ENCODE results near the gene LRRC51.

The LRRC51 gene

DNA sequence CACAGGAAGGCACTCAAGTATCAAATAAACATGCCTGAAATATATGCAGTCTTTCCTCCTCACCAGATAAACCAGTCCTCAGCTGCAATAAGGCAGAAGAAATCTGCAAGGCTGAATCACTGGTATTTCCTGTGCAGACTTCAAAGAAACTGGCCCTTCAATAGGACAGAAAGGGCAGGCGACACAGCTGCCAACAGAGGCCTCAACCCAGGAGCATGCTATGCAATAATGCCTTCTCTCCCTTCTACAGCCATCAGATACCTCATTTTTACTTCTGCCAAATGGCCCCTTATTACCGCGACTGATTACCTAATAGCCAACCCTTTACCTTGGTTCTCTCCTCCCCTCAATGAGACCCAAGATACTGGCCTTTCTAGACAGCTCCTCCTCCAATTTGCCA is 8.3 kb upstream of the LRRC51 start:
- peak overlapping the region; percentile 6; the same call in 1 of the 2 replicates for H3K27ac ChIP-seq
- TF ChIP-seq CTCF (conservative IDR thresholded peaks at IDR 0.05) (no peak), ZFX (IDR thresholded peaks at IDR 0.05) (no peak)

DNA sequence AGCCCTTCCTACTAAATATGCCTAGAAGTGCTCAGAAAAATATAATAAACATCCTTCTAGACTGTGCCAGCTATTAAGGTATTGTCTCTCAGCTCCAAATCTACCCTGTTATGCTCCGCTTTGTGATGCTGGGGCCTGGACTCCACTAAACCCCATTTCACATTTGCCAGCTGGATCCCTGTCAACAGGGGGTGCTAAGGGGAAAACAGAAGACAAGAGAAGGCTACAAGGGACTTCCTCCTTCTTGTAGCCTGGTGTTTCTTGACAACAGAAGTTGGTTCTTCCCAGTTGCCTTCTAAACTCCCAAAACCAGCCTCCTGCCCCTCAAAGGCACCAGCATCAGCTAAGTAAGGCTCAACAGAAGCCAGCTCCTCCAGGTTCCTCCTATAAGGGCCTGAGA is 5.5 kb upstream of the LRRC51 start:
- TF ChIP-seq ZFX (IDR thresholded peaks at IDR 0.05): no peak
- TF ChIP-seq CTCF (conservative IDR thresholded peaks at IDR 0.05): no peak
- no peak overlapping the region for H3K27ac ChIP-seq

DNA sequence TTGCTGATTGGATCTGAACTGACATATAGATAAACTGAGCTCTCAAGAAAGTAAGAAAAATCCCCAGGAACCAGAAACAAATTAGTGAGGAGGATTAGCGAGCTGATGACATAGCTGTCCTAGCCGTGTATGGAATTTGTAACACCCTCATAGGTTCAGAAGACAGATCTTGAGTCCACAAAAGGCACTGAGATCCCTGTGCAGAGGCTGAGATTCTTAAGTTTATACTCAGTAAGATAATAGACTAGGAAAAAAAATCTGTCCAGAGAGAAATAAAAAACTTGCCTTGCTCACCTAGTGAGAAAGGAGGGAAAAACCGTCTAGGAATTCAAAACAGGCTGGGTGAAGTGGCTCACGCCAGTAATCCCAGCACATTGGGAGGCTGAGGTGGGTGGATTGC is 4.9 kb upstream of the LRRC51 start:
- no peak overlapping the region for H3K27ac ChIP-seq
- TF ChIP-seq ZFX (IDR thresholded peaks at IDR 0.05) (no peak), CTCF (conservative IDR thresholded peaks at IDR 0.05) (no peak)

DNA sequence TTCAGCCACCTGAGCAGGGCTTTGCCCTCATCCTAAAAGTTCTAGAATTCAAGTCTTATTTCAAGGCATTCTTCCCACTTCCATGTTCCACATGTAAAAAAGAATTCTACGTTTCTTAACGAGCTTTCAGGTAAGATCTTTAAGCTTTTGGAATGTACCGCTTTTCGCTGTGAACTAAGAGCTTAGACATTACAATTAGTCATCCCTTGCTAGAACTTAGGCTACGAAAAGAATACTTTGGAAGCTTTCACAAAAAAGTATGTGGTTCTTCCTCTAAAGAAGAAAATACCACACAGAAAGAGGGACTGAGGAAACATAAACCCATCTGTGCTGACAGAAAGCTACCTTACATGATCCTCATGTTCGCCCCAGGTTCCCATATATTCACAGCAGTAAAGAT is 2.2 kb upstream of the LRRC51 start:
- H3K27ac ChIP-seq: no peak overlapping the region

DNA sequence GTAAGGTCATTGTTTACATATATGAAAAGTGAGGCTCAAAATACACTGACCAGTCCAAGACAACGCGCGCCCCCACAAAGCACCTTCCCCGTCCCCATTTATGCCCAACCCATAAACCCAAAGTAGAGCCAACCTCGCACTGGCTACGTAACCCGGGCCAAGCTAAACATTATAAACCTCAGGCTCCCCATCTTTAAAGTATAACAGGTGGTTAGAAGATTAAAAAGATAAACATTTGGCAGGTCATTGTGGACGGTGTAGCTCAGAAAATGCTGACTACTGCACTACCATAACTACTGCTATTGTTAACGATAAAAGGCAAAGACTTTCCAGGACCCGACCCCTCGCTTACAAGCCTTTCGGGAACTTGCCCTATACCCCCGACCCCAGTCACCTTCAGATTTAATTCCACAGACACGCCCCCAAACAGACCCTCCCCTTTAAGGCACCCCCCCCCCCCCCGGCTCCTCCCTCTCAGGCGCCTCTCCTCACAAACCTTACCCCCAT is 778 bp upstream of the LRRC51 start:
- peak overlapping the region; percentile 81 for H3K27ac ChIP-seq
- TF ChIP-seq ZFX (IDR thresholded peaks at IDR 0.05) (no peak), CTCF (conservative IDR thresholded peaks at IDR 0.05) (no peak)

More for the DNA sequence above, 2.2 kb upstream of the LRRC51 start:
- TF ChIP-seq CTCF (conservative IDR thresholded peaks at IDR 0.05): no peak

DNA sequence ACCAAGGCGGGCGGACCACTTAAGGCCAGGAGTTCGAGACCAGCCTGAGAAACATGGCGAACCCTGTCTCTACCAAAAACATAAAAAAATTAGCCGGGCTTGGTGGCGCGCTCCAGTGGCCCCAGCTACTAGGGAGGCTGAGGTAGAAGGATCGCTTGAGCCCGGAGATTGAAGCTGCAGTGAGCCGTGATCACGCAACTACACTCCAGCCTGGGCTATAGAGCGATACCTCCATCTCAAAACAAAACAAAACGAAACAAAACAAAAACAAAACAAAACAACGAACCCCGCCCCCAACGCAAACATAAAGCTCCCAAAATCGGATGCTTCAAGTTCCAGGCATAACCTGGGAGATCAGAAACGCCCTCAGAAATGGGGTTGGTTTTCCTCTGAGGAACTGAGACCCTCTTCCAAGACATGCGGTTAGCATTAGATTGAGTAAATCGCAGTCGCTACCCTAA is 564 bp downstream of the LRRC51 start:
- TF ChIP-seq ZFX (IDR thresholded peaks at IDR 0.05) (no peak), CTCF (conservative IDR thresholded peaks at IDR 0.05) (no peak)
- H3K27ac ChIP-seq: peak overlapping the region; percentile 81

GRCh38 chr11:72081821-72082453 is 1.3 kb downstream of the LRRC51 start:
- H3K27ac ChIP-seq: peak overlapping the region; percentile 81
- no peak for TF ChIP-seq CTCF (conservative IDR thresholded peaks at IDR 0.05)
- no peak for TF ChIP-seq ZFX (IDR thresholded peaks at IDR 0.05)

Data from C4-2B (cell line).